GM23338 (cell line): ENCODE data around the gene SMCO2. TPM values are rescaled to one million over a fixed set of nuclear protein-coding genes. Genes with fewer than 3 reads are reported as not detected.

Experiments used
- ATAC-seq: fragments of 200-7000 bp; cut with Tn5 transposase; 3 replicates; pipeline ENCODE4 v1.9.1; 2020
- DNase-seq: peaks from one replicate; pipeline ENCODE4 v3.0.0-alpha.2; 2015; ENCODE audit warnings: low spot score
- H2AFZ ChIP-seq: fragments of 200-600 bp; sonication (generic); 2 replicates; pipeline ENCODE4 v1.8.0; 2016; ENCODE audit warnings: antibody characterized with exemption, mild to moderate bottlenecking, moderate library complexity
- H3F3A ChIP-seq: fragments of 200-600 bp; sonication (generic); replicated peaks from 2 replicates; pipeline ENCODE4 v1.8.0; 2017; ENCODE audit warnings: antibody characterized with exemption, mixed run types, low read depth
- H3K27ac ChIP-seq: fragments of 200-600 bp; sonication (generic); 2 replicates; pipeline ENCODE4 v1.6.1; 2016; ENCODE audit warnings: low read depth
- H3K27me3 ChIP-seq: fragments of 200-600 bp; sonication (generic); 2 replicates; pipeline ENCODE4 v1.8.0; 2016; ENCODE audit warnings: mild to moderate bottlenecking, mixed run types, moderate library complexity; ENCODE audit not compliant: insufficient read depth
- H3K36me3 ChIP-seq: fragments of 200-600 bp; sonication (generic); 2 replicates; pipeline ENCODE4 v1.8.0; 2016; ENCODE audit warnings: mild to moderate bottlenecking; ENCODE audit not compliant: insufficient read depth
- H3K4me1 ChIP-seq: fragments of 200-600 bp; sonication (generic); 2 replicates; pipeline ENCODE4 v1.8.0; 2016; ENCODE audit warnings: mild to moderate bottlenecking, moderate library complexity; ENCODE audit not compliant: insufficient read depth
- H3K4me2 ChIP-seq: fragments of 200-600 bp; sonication (generic); 2 replicates; pipeline ENCODE4 v1.7.1; 2017; ENCODE audit warnings: mixed run types
- H3K4me3 ChIP-seq: fragments of 200-600 bp; sonication (generic); 2 replicates; pipeline ENCODE4 v1.6.1; 2016; ENCODE audit warnings: mixed run types
- H3K79me2 ChIP-seq: fragments of 200-600 bp; sonication (generic); replicated peaks from 2 replicates; pipeline ENCODE4 v1.8.0; 2017; ENCODE audit warnings: mild to moderate bottlenecking; ENCODE audit not compliant: insufficient read depth
- H3K9me2 ChIP-seq: fragments of 200-600 bp; sonication (generic); 2 replicates; pipeline ENCODE4 v1.8.0; 2017; ENCODE audit not compliant: insufficient read depth
- H4K20me1 ChIP-seq: fragments of 200-600 bp; sonication (generic); replicated peaks from 2 replicates; pipeline ENCODE4 v1.8.0; 2017; ENCODE audit warnings: mild to moderate bottlenecking; ENCODE audit not compliant: insufficient read depth
- H3K27ac Mint-ChIP-seq: 2 replicates; pipeline ENCODE4 v1.8.0; 2020; ENCODE audit warnings: inconsistent platforms, mild to moderate bottlenecking, moderate library complexity, mixed read lengths
- H3K27me3 Mint-ChIP-seq: 3 replicates; pipeline ENCODE4 v1.8.0; 2022; ENCODE audit warnings: low read depth, mild to moderate bottlenecking, moderate library complexity, mixed read lengths, inconsistent platforms; ENCODE audit not compliant: insufficient read depth, poor library complexity
- H3K36me3 Mint-ChIP-seq: 3 replicates; pipeline ENCODE4 v1.8.0; 2021; ENCODE audit warnings: low read depth, mild to moderate bottlenecking, inconsistent platforms, moderate library complexity, mixed read lengths
- H3K4me1 Mint-ChIP-seq: 3 replicates; pipeline ENCODE4 v1.8.0; 2020; ENCODE audit warnings: mild to moderate bottlenecking, inconsistent platforms, mixed read lengths
- H3K4me3 Mint-ChIP-seq: 3 replicates; pipeline ENCODE4 v1.8.0; 2021; ENCODE audit warnings: moderate library complexity, mild to moderate bottlenecking, inconsistent platforms, mixed read lengths
- H3K9me3 Mint-ChIP-seq: 3 replicates; pipeline ENCODE4 v1.8.0; 2020; ENCODE audit warnings: moderate library complexity, mild to moderate bottlenecking, inconsistent platforms, mixed read lengths
- ETS1 ChIP-seq: IDR thresholded peaks from 2 replicates; pipeline ENCODE4 v1.6.1; 2016; ENCODE audit warnings: antibody characterized with exemption
- EZH2 ChIP-seq: fragments of 200-600 bp; sonication (generic); IDR thresholded peaks from one replicate; pipeline ENCODE4 v1.8.0; 2017; ENCODE audit warnings: antibody characterized with exemption, mild to moderate bottlenecking, low read depth; ENCODE audit not compliant: unreplicated experiment
- POLR2AphosphoS5 ChIP-seq: IDR thresholded peaks from 2 replicates; pipeline ENCODE4 v1.6.1; 2016; ENCODE audit warnings: antibody characterized with exemption, low read depth
- ZNF462 ChIP-seq: fragments of 250-450 bp; sonication (Bioruptor Pico); IDR thresholded peaks from 2 replicates; pipeline ENCODE4 v1.5.0; 2020; ENCODE audit warnings: mild to moderate bottlenecking, moderate library complexity
- polyA plus RNA-seq: library from polyadenylated mRNA; unstranded; fragments of >200 nt; fragmentation: Nextera tagmentation; extraction: Ambion mirVana; gene quantifications from 2 replicates; pipeline ENCODE4 v1.2.1, GENCODE V29; 2016
- total RNA-seq: library from RNA; depleted of rRNA; stranded (reverse); fragments of >200 nt; shearing (Covaris generic); gene quantifications from 2 replicates; pipeline ENCODE4 v1.2.3, GENCODE V29; 2014

SMCO2 gene
- total and polyA plus RNA-seq, 2 experiments from 2014 or later, result 0.86 TPM; not detected in 1

DNA sequence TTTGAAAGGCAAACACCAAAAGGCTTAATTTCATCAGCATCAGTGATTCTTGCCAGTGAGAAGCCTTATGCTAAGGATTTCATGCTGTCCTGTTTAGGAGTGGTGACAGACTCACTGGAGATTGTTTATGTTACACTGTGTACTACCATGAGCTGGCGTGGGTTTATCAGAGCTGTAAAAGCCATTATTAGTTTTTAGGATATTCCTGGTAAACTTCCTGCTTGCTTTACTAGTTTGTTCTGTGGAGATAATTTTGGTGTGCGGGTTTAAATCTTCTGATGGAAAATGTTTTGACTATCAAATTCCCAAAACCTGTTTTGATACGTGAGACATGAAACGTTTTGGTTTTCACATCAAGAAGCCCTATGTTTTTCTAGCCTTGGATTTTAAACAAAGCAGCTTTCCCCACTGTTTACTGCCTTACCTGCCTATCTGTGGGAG is 92.7 kb downstream of the SMCO2 start (continued):
- TF ChIP-seq ZNF462 (CRISPR knock-in tag), result no peak
- no peak for TF ChIP-seq EZH2
- no peak for TF ChIP-seq ETS1

DNA sequence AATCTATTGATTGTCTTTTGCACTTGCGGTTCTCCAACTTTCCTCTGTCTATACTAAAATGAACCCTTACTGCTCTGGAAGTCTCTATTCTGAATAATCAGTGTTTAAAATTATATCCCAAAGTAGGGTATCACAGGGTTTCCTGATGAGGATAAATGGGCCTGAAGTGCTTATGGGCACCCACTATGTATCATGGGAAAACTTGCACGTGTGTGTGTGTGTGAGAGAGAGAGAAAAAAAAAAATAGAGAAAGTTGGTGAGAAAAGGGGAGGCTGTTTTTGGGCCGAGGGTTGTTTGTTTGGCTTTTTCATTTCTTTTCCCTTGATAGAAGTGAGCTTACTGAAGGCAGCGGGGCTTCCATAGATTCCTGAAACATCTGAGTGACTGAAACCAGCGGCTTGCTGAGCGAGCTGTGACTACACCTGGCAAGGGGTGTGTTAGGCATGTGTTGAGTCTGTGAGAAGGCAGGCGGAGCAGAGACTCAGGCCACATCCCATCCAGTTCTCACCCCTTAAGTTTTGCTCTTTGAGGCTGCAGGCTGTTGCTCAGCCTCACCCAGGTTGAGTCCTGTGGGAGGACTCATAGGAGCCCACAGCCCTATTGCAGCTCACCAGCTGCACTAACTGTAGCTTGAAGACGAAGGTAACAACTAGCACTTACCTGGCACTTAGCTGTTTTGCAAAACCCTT is 94.6 kb downstream of the SMCO2 start:
- Histone ChIP-seq H3K27ac (no peak overlapping the region; the same call in 1 of the 2 replicates), H2AFZ (no peak overlapping the region), H3K79me2 (peaks cover 75% of the 10 kb centered on the region), H3K4me3 (no peak overlapping the region), H3K4me2 (0 out of 2 replicates have a peak overlapping the region, but pooled peaks have one; percentile 3), H4K20me1 (peaks cover 4% of the 10 kb centered on the region; the same call in 1 of the 2 replicates), H3K4me1 (no peaks in the 10 kb centered on the region), H3K9me2 (0 out of 2 replicates have a peak, but pooled peaks cover 5% of the 10 kb centered on the region), H3K36me3 (no peaks in the 10 kb centered on the region), H3K27me3 (no peaks in the 10 kb centered on the region), H3F3A (no peaks in the 10 kb centered on the region)
- peak; percentile 70 for DNase-seq
- ATAC-seq, result peak; percentile 97
- H3K27ac Mint-ChIP-seq, result no peak overlapping the region
- H3K4me1 Mint-ChIP-seq, result peaks cover 24% of the 10 kb centered on the region
- TF ChIP-seq EZH2, result no peak
- TF ChIP-seq POLR2AphosphoS5, result no peak
- no peaks in the 10 kb centered on the region for H3K27me3 Mint-ChIP-seq
- no peaks in the 10 kb centered on the region for H3K9me3 Mint-ChIP-seq
- H3K4me3 Mint-ChIP-seq, result no peak overlapping the region
- 0 out of 3 replicates have a peak, but pooled peaks cover 5% of the 10 kb centered on the region for H3K36me3 Mint-ChIP-seq
